ENCODE results near the gene COL8A1.
"Not testable (repeated sequence)": the region's sequence is repeated elsewhere in the genome, so short reads cannot be mapped to it uniquely, and the experiment has no call there.

DNA sequence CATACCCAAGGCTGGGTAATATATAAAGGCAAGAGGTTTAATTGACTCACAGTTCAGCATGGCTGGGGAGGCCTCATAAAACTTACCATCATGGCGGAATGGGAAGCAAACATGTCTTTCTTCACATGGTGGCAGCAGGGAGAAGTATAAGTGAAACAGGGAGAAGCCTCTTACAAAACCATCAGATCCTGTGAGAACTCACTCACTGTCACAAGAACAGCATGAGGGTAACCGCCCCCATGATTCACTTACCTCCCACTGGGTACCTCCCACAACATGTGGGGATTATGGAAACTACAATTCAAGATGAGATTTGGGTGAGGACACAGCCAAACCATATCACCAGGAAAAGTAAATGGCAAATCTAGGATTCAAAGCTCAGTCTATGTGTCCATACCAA, 102.0 kb downstream of the COL8A1 start:
- TF ChIP-seq POLR2AphosphoS5, POLR2A (IDR thresholded peaks at IDR 0.05): not testable (repeated sequence)
- TF ChIP-seq, protein P1, sequence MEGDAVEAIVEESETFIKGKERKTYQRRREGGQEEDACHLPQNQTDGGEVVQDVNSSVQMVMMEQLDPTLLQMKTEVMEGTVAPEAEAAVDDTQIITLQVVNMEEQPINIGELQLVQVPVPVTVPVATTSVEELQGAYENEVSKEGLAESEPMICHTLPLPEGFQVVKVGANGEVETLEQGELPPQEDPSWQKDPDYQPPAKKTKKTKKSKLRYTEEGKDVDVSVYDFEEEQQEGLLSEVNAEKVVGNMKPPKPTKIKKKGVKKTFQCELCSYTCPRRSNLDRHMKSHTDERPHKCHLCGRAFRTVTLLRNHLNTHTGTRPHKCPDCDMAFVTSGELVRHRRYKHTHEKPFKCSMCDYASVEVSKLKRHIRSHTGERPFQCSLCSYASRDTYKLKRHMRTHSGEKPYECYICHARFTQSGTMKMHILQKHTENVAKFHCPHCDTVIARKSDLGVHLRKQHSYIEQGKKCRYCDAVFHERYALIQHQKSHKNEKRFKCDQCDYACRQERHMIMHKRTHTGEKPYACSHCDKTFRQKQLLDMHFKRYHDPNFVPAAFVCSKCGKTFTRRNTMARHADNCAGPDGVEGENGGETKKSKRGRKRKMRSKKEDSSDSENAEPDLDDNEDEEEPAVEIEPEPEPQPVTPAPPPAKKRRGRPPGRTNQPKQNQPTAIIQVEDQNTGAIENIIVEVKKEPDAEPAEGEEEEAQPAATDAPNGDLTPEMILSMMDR (IDR thresholded peaks at IDR 0.05): not testable (repeated sequence)

All from stomach (tissue), 4 donors.